ENCODE results near the gene TWF1. TPM values are rescaled to one million over a fixed set of nuclear protein-coding genes. Genes with fewer than 3 reads are reported as not detected.

The TWF1 gene
- total and polyA plus RNA-seq, 9 of the 15 experiments (the other 6 are each of a cell fraction or from before 2014, with no cell fraction given), result 10.3 to 29.4 (median 23.4) TPM

DNA sequence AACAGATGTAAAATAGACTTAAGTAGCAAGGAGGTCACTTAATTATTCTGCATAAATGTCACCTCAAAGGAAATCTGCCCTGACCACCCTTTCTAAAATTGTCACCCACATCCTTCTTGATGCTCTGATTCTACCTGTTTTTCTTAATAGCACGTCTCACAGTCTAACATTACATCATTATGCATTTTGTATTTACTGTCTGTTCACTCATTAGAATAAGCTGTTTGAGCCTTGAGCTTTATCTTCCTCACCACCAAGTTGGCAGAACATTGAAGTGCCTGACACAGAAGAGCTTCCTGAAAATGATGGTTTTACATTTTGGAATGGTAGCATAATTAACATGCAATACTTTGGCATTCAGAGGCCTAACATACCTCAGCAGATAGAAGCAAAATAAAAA lies 21.0 kb upstream of the TWF1 start:
- Histone ChIP-seq H3K4me1 (replicated peaks in 1 of 2; ENCODE audit: control insufficient read depth in 2 of 2, insufficient read depth in 2 of 2, low read length in 2 of 2) (peaks cover 0 to 3% of the 10 kb centered on the region in 2 experiments; a peak in 1 of 5 replicates), H3K9me1 (ENCODE audit: control insufficient read depth, insufficient read depth, low read length) (no peaks in the 10 kb centered on the region), H3K9me3 (replicated peaks; ENCODE audit: control insufficient read depth, insufficient read depth, low read depth, low read length) (no peaks in the 10 kb centered on the region), H3K9ac (ENCODE audit: insufficient read depth in 1 of 2, low read depth in 2 of 2, low read length in 2 of 2) (no peak overlapping the region), H3K27ac (ENCODE audit: extremely low read depth, low read depth, low read length) (no peak overlapping the region), H3K4me2 (ENCODE audit: insufficient read depth, low read length) (no peak overlapping the region), H3K79me2 (ENCODE audit: control insufficient read depth, insufficient read depth, low read length) (no peaks in the 10 kb centered on the region), H4K20me1 (replicated peaks; ENCODE audit: control insufficient read depth, insufficient read depth, low read length) (no peaks in the 10 kb centered on the region), H2AFZ (ENCODE audit: low read depth, low read length) (no peak overlapping the region), H3K4me3 (no peak overlapping the region), H3K36me3 (ENCODE audit: control insufficient read depth, insufficient read depth, low read length) (no peaks in the 10 kb centered on the region), H3K27me3 (ENCODE audit: control insufficient read depth in 2 of 2, insufficient read depth in 2 of 2, low read length in 2 of 2) (no peaks in the 10 kb centered on the region; a peak in 2 of 5 replicates)
- in situ Hi-C loops (cut with MboI), result no loop called here
- FAIRE-seq, result no peak
- BruUV-seq (replicated peaks), result no TSS peak
- 0% methylated on average over 1 of the region's 1 CpG for WGBS (ENCODE audit: insufficient coverage, low coverage, missing lambda C conversion rate)
- intact Hi-C loops (cut with micrococcal nuclease), result no loop called here
- ATAC-seq, result no peak
- ChIA-PET CTCF (ENCODE audit: low intra/inter-chr PET ratio) (no interaction called here), POLR2A (interaction anchor here (1.0 kb wide), 1 partner anchor 22 kb away, joined by 4 read pairs; no protein-coding TSS in a partner anchor)
- TF ChIP-seq ZNF507 (tag; conservative IDR thresholded peaks at IDR 0.05) (no peak), ZC3H11A (IDR thresholded peaks at IDR 0.05; ENCODE audit: low read depth, low read length) (no peak), ZNF444 (CRISPR knock-in tag; IDR thresholded peaks at IDR 0.05) (no peak), HDAC2 (IDR thresholded peaks at IDR 0.05) (no peak), PML (IDR thresholded peaks at IDR 0.05; ENCODE audit: low read length) (no peak)
- TF ChIP-seq, protein P1, sequence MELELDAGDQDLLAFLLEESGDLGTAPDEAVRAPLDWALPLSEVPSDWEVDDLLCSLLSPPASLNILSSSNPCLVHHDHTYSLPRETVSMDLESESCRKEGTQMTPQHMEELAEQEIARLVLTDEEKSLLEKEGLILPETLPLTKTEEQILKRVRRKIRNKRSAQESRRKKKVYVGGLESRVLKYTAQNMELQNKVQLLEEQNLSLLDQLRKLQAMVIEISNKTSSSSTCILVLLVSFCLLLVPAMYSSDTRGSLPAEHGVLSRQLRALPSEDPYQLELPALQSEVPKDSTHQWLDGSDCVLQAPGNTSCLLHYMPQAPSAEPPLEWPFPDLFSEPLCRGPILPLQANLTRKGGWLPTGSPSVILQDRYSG (tag; conservative IDR thresholded peaks at IDR 0.05; ENCODE audit: low read depth), result no peak
- DNase-seq (ENCODE audit: extremely low read depth in 1 of 4, low spot score in 3 of 4), result no peak
